K562 (cell line): ENCODE data around the gene ACOT13. TPM values are rescaled to one million over a fixed set of nuclear protein-coding genes. Genes with fewer than 3 reads are reported as not detected.

Source experiments
- ATAC-seq: fragments of 200-7000 bp; cut with Tn5 transposase; 3 replicates; pipeline ENCODE4 v1.9.1; 2020; ENCODE audit warnings: moderate library complexity
- BruUV-seq: library from RNA; stranded (reverse); fragments of 400-500 nt; replicated peaks from 2 replicates; lab custom pipeline; 2021; lab: Mats Ljungman, UMichigan
- CTCF ChIA-PET: fragments of 300-600 bp; formaldehyde crosslinking; extraction: SDS; loops from one replicate; lab custom pipeline; 2021; ENCODE audit warnings: low intra/inter-chr PET ratio; lab: Yijun Ruan, JAX
- POLR2A ChIA-PET: fragments of 300-600, 350-650 bp; sonication (Branson Sonifier 250); formaldehyde crosslinking; extraction: SDS; loops from one replicate; lab custom pipeline; 2021; ENCODE audit warnings: antibody characterized with exemption, inconsistent platforms; lab: Yijun Ruan, JAX
- DNase-seq, 4 experiments: peaks; one replicate each; pipeline versions ENCODE4 v3.0.0 to v3.0.0-alpha.2; 2011 to 2018; ENCODE audit warnings: low spot score in 3 of 4, mixed read lengths in 3 of 4; ENCODE audit errors: extremely low read depth in 1 of 4
- FAIRE-seq: peaks from 2 replicates; lab custom pipeline; 2011; peaks lifted over from hg19 to GRCh38; lab: Jason Lieb, UNC
- H2AFZ ChIP-seq: 2 replicates; pipeline ENCODE4 v1.6.0; 2011; ENCODE audit warnings: low read depth, low read length, control low read depth, inconsistent platforms
- H3K27ac ChIP-seq: fragments of 200-600 bp; 3 replicates; pipeline ENCODE4 v1.8.0; 2011; ENCODE audit warnings: low read depth, mild to moderate bottlenecking, control low read depth, inconsistent platforms, low read length, moderate library complexity, mixed read lengths; ENCODE audit errors: extremely low read depth
- H3K27me3 ChIP-seq, 2 experiments: fragments of 300-600 bp in 1 of 2; 2 replicates in 1 of 2; 3 replicates in 1 of 2; pipeline versions ENCODE4 v1.6.0 to v1.8.0; 2011; ENCODE audit warnings: inconsistent platforms in 2 of 2, low read length in 2 of 2, mild to moderate bottlenecking in 1 of 2, mixed read lengths in 1 of 2, moderate library complexity in 1 of 2; ENCODE audit not compliant: control insufficient read depth in 2 of 2, insufficient read depth in 2 of 2
- H3K36me3 ChIP-seq: fragments of 300-600 bp; 3 replicates; pipeline ENCODE4 v1.8.0; 2011; ENCODE audit warnings: mild to moderate bottlenecking, low read length, inconsistent platforms; ENCODE audit not compliant: control insufficient read depth, insufficient read depth
- H3K4me1 ChIP-seq, 2 experiments: fragments of 200-600 bp in 1 of 2; replicated peaks in 1 of 2; 2 replicates in 1 of 2; 3 replicates in 1 of 2; pipeline versions ENCODE4 v1.5.1 to v1.8.0; 2011; ENCODE audit warnings: inconsistent platforms in 2 of 2, low read length in 2 of 2, mild to moderate bottlenecking in 1 of 2, mixed read lengths in 1 of 2, moderate library complexity in 1 of 2; ENCODE audit not compliant: control insufficient read depth in 2 of 2, insufficient read depth in 2 of 2
- H3K4me2 ChIP-seq: 2 replicates; pipeline ENCODE4 v1.6.1; 2011; ENCODE audit warnings: low read length, control low read depth, inconsistent platforms, mixed read lengths; ENCODE audit not compliant: insufficient read depth
- H3K4me3 ChIP-seq: fragments of 200-600 bp; sonication (generic), shearing (Covaris generic); 2 replicates; pipeline ENCODE4 v1.5.1; 2016; ENCODE audit warnings: control low read depth, inconsistent platforms
- H3K79me2 ChIP-seq: fragments of 200-600 bp; 3 replicates; pipeline ENCODE4 v1.8.0; 2011; ENCODE audit warnings: low read length, inconsistent platforms; ENCODE audit not compliant: control insufficient read depth, insufficient read depth
- H3K9ac ChIP-seq, 2 experiments: 2 replicates each; pipeline versions ENCODE4 v1.6.0 to v1.6.1; 2011; ENCODE audit warnings: low read depth in 2 of 2, low read length in 2 of 2, control low read depth in 1 of 2, inconsistent platforms in 1 of 2, mild to moderate bottlenecking in 1 of 2, mixed read lengths in 1 of 2; ENCODE audit not compliant: insufficient read depth in 1 of 2
- H3K9me1 ChIP-seq: one replicate; pipeline ENCODE4 v1.6.0; 2011; ENCODE audit warnings: inconsistent platforms, mild to moderate bottlenecking, low read length, moderate library complexity; ENCODE audit not compliant: control insufficient read depth, insufficient read depth
- H3K9me3 ChIP-seq: replicated peaks from 2 replicates; pipeline ENCODE4 v1.5.1; 2011; ENCODE audit warnings: low read depth, low read length, inconsistent platforms; ENCODE audit not compliant: control insufficient read depth, insufficient read depth
- H4K20me1 ChIP-seq: replicated peaks from 2 replicates; pipeline ENCODE4 v1.6.1; 2011; ENCODE audit warnings: low read length, inconsistent platforms, mixed read lengths; ENCODE audit not compliant: control insufficient read depth, insufficient read depth
- SIRT6 ChIP-seq: IDR thresholded peaks from one replicate; pipeline ENCODE4 v1.6.1; 2012; ENCODE audit warnings: low read depth, mild to moderate bottlenecking, control low read depth, inconsistent platforms, low read length, moderate library complexity
- ZFP1 ChIP-seq: fragments of 450-650 bp; formaldehyde crosslinking; IDR thresholded peaks from 2 replicates; pipeline ENCODE4 v1.4.0; 2020; ENCODE audit warnings: mild to moderate bottlenecking, mixed read lengths
- ZNF23 ChIP-seq: fragments of 250-450 bp; sonication (Bioruptor Pico); IDR thresholded peaks from 2 replicates; pipeline ENCODE4 v1.4.0; 2020; ENCODE audit warnings: mild to moderate bottlenecking
- ZNF507 ChIP-seq: conservative IDR thresholded peaks from 2 replicates; pipeline ENCODE4 v1.6.1; 2017; ENCODE audit warnings: missing genetic modification characterization, missing compliant biosample characterization
- WGBS: fragments of 100-300 bp; shearing (Covaris generic); methylation state at CpG from one replicate; pipeline ENCODE4 v1.1.6; 2016; ENCODE audit warnings: low coverage, mixed read lengths; ENCODE audit not compliant: insufficient coverage; ENCODE audit errors: missing lambda C conversion rate; 5-methylcytosine and 5-hydroxymethylcytosine counted together
- in situ Hi-C: fragments of 300-500 bp; cut with MboI; formaldehyde crosslinking; loops from 4 replicates; pipeline ENCODE4 v1.15.0; 2018; ENCODE audit warnings: inconsistent platforms, mixed read lengths
- intact Hi-C: fragments of 100-400 bp; cut with micrococcal nuclease; formaldehyde crosslinking; loops from 2 replicates; pipeline ENCODE4 v1.14.2; 2022
- polyA plus RNA-seq, 8 experiments: library from polyadenylated mRNA; depleted of rRNA in 4 of 8; stranded (reverse) in 5 of 8; unstranded in 3 of 8; fragments of >200 nt; fragmentation: Nextera tagmentation in 2 of 8; fragmentation: Illumina TruSeq in 1 of 8; extraction: Ambion mirVana in 2 of 8; extraction: Trizol in 1 of 8; gene quantifications; 2 replicates each; pipeline versions ENCODE4 v1.2.1 to v1.2.3, GENCODE V29; 2011 to 2014; ENCODE audit warnings: inconsistent platforms in 1 of 8, missing spikeins in 1 of 8
- total RNA-seq, 7 experiments: library from RNA; depleted of rRNA in 6 of 7; stranded (reverse); fragments of >200 nt in 6 of 7; fragmentation: Illumina TruSeq in 2 of 7; extraction: Trizol in 2 of 7; gene quantifications; 2 replicates each; pipeline versions ENCODE4 v1.2.1 to v1.2.3, GENCODE V29; 2011 to 2021; ENCODE audit warnings: low replicate concordance in 1 of 7
- TF ChIP-seq, protein P1 (sequence below): fragments of 450-650 bp; IDR thresholded peaks from 2 replicates; pipeline ENCODE4 v1.6.1; 2016; ENCODE audit warnings: mild to moderate bottlenecking, moderate library complexity
- TF ChIP-seq, protein P2 (sequence below): fragments of 250-450 bp; sonication (Bioruptor Pico); IDR thresholded peaks from 2 replicates; pipeline ENCODE4 v1.8.0; 2021; ENCODE audit warnings: borderline replicate concordance, mild to moderate bottlenecking, moderate library complexity; ENCODE audit not compliant: poor library complexity, severe bottlenecking

ACOT13 gene
- total and polyA plus RNA-seq, 9 of the 15 experiments (the other 6 are each of a cell fraction or from before 2014, with no cell fraction given): 14.1 to 129 (median 65.7) TPM

DNA sequence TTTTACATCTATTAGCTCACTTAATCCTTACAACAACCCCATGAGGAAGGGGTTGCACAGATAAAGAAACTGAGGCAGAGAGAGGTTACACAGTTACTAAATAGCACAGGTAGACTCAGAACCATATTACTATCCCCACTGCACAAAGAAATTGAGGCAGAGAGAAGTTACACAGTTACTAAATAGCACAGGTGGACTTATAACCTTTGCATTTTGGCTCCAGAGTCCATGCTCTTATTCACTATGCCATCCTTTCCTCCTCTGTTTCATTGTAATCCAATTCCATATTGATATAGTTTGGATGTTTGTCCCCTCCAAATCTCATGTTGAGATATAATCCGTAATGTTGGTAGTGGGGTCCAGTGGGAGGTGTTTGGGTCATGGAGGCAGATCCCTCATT lies 3.7 kb upstream of the ACOT13 start:
- Histone ChIP-seq H3K9me3 (no peaks in the 10 kb centered on the region), H3K9me1 (no peaks in the 10 kb centered on the region), H3K4me2 (no peak overlapping the region), H4K20me1 (no peaks in the 10 kb centered on the region), H3K9ac (no peak overlapping the region), H2AFZ (no peak overlapping the region), H3K4me3 (no peak overlapping the region), H3K79me2 (peaks cover 54% of the 10 kb centered on the region), H3K27me3 (no peaks in the 10 kb centered on the region), H3K4me1 (peaks cover 6 to 28% of the 10 kb centered on the region in 2 experiments; a peak in 3 of 5 replicates), H3K36me3 (peaks cover 44% of the 10 kb centered on the region), H3K27ac (no peak overlapping the region)
- ATAC-seq (no peak), FAIRE-seq (no peak), DNase-seq (no peak)
- ChIA-PET POLR2A (interaction anchor here (0.6 to 1.0 kb wide), 3 partner anchors 9 to 432 kb away, joined by 3 to 4 read pairs (median 3); no protein-coding TSS in a partner anchor), CTCF (no interaction called here)
- intact Hi-C loops: no loop called here
- in situ Hi-C loops: no loop called here
- 100% methylated on average over 1 of the region's 1 CpG for WGBS
- no TSS peak for BruUV-seq
- no peak for TF ChIP-seq ZNF23 (CRISPR knock-in tag)
- TF ChIP-seq, protein P1, sequence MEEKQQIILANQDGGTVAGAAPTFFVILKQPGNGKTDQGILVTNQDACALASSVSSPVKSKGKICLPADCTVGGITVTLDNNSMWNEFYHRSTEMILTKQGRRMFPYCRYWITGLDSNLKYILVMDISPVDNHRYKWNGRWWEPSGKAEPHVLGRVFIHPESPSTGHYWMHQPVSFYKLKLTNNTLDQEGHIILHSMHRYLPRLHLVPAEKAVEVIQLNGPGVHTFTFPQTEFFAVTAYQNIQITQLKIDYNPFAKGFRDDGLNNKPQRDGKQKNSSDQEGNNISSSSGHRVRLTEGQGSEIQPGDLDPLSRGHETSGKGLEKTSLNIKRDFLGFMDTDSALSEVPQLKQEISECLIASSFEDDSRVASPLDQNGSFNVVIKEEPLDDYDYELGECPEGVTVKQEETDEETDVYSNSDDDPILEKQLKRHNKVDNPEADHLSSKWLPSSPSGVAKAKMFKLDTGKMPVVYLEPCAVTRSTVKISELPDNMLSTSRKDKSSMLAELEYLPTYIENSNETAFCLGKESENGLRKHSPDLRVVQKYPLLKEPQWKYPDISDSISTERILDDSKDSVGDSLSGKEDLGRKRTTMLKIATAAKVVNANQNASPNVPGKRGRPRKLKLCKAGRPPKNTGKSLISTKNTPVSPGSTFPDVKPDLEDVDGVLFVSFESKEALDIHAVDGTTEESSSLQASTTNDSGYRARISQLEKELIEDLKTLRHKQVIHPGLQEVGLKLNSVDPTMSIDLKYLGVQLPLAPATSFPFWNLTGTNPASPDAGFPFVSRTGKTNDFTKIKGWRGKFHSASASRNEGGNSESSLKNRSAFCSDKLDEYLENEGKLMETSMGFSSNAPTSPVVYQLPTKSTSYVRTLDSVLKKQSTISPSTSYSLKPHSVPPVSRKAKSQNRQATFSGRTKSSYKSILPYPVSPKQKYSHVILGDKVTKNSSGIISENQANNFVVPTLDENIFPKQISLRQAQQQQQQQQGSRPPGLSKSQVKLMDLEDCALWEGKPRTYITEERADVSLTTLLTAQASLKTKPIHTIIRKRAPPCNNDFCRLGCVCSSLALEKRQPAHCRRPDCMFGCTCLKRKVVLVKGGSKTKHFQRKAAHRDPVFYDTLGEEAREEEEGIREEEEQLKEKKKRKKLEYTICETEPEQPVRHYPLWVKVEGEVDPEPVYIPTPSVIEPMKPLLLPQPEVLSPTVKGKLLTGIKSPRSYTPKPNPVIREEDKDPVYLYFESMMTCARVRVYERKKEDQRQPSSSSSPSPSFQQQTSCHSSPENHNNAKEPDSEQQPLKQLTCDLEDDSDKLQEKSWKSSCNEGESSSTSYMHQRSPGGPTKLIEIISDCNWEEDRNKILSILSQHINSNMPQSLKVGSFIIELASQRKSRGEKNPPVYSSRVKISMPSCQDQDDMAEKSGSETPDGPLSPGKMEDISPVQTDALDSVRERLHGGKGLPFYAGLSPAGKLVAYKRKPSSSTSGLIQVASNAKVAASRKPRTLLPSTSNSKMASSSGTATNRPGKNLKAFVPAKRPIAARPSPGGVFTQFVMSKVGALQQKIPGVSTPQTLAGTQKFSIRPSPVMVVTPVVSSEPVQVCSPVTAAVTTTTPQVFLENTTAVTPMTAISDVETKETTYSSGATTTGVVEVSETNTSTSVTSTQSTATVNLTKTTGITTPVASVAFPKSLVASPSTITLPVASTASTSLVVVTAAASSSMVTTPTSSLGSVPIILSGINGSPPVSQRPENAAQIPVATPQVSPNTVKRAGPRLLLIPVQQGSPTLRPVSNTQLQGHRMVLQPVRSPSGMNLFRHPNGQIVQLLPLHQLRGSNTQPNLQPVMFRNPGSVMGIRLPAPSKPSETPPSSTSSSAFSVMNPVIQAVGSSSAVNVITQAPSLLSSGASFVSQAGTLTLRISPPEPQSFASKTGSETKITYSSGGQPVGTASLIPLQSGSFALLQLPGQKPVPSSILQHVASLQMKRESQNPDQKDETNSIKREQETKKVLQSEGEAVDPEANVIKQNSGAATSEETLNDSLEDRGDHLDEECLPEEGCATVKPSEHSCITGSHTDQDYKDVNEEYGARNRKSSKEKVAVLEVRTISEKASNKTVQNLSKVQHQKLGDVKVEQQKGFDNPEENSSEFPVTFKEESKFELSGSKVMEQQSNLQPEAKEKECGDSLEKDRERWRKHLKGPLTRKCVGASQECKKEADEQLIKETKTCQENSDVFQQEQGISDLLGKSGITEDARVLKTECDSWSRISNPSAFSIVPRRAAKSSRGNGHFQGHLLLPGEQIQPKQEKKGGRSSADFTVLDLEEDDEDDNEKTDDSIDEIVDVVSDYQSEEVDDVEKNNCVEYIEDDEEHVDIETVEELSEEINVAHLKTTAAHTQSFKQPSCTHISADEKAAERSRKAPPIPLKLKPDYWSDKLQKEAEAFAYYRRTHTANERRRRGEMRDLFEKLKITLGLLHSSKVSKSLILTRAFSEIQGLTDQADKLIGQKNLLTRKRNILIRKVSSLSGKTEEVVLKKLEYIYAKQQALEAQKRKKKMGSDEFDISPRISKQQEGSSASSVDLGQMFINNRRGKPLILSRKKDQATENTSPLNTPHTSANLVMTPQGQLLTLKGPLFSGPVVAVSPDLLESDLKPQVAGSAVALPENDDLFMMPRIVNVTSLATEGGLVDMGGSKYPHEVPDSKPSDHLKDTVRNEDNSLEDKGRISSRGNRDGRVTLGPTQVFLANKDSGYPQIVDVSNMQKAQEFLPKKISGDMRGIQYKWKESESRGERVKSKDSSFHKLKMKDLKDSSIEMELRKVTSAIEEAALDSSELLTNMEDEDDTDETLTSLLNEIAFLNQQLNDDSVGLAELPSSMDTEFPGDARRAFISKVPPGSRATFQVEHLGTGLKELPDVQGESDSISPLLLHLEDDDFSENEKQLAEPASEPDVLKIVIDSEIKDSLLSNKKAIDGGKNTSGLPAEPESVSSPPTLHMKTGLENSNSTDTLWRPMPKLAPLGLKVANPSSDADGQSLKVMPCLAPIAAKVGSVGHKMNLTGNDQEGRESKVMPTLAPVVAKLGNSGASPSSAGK: no peak
- TF ChIP-seq ZFP1 (CRISPR knock-in tag): no peak
- TF ChIP-seq, protein P2, sequence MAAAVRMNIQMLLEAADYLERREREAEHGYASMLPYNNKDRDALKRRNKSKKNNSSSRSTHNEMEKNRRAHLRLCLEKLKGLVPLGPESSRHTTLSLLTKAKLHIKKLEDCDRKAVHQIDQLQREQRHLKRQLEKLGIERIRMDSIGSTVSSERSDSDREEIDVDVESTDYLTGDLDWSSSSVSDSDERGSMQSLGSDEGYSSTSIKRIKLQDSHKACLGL (CRISPR knock-in tag): no peak
- no peak for TF ChIP-seq SIRT6
- no peak for TF ChIP-seq ZNF507 (tag)
